Astrocyte of the spinal cord (primary cell): ENCODE measurements around the gene ARL15.
A peak's percentile ranks its signal among the peaks of the same experiment; 100 is the strongest.

Experiments used
- DNase-seq: peaks from one replicate; pipeline ENCODE4 v3.0.0; 2011; ENCODE audit warnings: low read depth, low spot score
- H3K4me3 ChIP-seq: 2 replicates; pipeline ENCODE4 v1.5.1; 2011; ENCODE audit warnings: low read depth, mild to moderate bottlenecking, low read length, moderate library complexity
- in situ Hi-C: cut with HindIII; loops from 2 replicates; pipeline ENCODE4 v1.10.0; 2017; ENCODE audit warnings: low sequenced_read_pairs
- TF ChIP-seq, protein P1 (sequence below): IDR thresholded peaks from 2 replicates; pipeline ENCODE4 v1.5.1; 2012; ENCODE audit warnings: low read depth, mild to moderate bottlenecking, low read length, inconsistent platforms

The ARL15 gene

DNA sequence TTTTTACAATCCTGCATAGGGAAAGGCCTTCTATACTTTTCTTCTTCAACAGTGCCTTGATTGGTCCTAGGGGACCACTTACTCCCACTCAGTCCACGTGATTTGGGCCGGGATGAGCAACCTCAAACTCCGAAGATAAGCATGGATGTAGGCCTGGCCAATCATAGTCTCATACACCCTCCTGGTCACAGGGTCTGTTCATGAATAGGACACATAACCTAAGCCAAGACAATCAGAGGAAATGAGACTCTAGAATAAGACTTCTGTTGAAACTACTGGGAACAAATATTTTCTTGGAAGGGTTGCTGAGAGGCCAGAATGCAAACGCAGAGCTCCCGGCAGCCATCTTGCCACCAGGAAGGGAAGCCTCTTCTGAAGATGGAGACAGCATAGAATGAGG is 68.1 kb downstream of the ARL15 start:
- no peak overlapping the region for H3K4me3 ChIP-seq
- in situ Hi-C loops, result no loop called here
- no peak for DNase-seq
- TF ChIP-seq, protein P1, sequence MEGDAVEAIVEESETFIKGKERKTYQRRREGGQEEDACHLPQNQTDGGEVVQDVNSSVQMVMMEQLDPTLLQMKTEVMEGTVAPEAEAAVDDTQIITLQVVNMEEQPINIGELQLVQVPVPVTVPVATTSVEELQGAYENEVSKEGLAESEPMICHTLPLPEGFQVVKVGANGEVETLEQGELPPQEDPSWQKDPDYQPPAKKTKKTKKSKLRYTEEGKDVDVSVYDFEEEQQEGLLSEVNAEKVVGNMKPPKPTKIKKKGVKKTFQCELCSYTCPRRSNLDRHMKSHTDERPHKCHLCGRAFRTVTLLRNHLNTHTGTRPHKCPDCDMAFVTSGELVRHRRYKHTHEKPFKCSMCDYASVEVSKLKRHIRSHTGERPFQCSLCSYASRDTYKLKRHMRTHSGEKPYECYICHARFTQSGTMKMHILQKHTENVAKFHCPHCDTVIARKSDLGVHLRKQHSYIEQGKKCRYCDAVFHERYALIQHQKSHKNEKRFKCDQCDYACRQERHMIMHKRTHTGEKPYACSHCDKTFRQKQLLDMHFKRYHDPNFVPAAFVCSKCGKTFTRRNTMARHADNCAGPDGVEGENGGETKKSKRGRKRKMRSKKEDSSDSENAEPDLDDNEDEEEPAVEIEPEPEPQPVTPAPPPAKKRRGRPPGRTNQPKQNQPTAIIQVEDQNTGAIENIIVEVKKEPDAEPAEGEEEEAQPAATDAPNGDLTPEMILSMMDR, result no peak

DNA sequence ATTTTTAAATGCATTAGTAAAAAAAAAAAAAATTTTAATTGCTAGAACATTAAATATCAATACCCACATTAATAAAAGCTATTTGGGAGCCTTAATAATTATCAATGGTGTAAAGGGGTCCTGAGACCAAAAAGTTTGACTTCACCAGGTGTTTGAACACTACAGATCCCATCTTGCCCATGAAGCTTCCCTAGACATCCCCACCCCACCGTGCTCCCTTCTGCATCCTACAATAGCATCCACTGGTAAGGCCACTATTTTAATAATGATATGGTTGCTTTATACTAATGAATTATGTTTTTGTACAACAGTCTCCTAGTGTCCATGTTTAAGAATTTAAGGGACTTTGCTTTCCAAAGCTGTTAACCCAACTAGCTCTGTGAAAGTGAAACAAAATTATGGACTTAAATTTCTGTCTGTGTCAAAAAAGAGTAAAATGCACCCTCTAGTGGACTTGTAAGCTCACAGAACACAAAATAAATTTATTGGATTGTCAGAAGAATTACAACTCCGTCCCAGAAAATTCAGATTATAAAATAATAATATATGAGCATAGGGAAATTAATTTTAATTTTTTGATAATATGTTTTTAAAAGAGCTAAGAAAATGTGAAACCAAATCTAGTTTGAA is 76.0 kb downstream of the ARL15 start:
- H3K4me3 ChIP-seq, result no peak overlapping the region
- TF ChIP-seq, protein P1, result peak; percentile 57
- in situ Hi-C loops, result no loop called here
- peak; percentile 64 for DNase-seq

DNA sequence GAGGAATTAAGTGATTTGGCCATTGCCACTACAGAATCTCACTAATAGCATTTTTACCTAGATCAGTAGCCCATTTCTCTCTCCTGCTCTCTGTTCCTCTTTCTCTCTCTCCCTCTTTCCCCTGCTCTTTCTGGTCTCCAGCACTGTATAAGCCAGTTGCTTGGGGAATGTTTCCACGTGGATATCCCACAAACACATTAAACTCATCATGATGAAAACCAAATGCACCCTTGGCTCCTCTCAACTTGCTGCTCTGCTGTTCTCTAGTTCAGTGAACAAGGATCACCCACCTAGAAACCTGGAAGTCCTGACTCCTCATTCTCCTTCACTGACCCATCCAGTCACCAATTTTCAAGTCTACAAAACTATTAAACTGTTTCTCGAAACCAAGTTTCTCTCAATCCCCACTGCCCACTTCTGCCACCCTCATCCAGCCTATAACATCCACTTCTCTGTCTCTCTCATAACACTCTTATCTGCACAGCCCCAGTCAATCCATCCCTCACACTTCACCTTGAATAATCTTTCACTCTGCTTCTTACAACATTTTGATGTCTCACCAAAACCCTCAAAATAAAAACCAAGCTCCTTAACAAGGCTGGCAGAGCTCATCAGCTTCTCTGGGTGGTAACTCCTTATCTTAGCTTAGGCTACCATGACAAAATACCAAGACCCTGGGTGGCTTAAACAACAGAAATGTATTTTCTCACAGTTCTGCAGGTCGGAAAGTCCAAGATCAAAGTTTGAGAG is 79.3 kb downstream of the ARL15 start:
- no peak for DNase-seq

DNA sequence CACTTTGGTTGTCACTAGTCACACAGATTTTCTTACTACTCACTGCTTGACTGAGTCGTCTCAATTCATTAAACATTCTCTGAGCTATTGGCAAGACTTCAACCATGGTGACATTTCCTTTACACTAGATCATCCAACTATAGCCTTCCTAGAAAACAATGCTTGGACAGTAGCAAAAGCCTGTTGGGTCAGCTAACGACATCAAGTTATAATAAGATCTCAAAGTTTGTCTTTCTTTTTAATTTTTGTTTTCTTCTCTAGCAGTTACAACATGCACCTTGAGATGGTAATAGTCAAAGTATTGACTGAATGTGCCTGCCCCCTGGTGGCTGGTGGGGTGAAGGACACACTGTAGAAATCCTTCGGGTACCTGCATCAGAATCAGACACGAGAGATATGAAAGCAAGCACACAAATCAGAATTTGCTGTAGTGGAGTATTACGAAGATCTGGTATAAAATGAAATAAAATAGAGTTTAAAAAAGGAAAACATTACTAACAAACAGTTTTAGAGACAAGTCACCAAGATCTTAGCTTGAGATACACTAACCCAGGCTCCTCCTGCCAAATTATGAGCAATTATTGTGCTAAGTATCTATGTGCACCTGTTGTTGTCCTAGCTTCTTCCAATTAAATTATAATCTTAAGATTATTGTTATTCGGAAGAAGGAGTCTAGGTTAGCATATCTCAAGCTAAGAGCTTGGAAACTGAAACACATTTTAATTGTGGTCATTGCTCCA is 81.2 kb downstream of the ARL15 start:
- in situ Hi-C loops, result no loop called here
- DNase-seq, result peak; percentile 62
- no peak overlapping the region for H3K4me3 ChIP-seq
- TF ChIP-seq, protein P1, result peak; percentile 93

More for the DNA sequence above, 79.3 kb downstream of the ARL15 start:
- in situ Hi-C loops, result no loop called here
- H3K4me3 ChIP-seq, result no peak overlapping the region
- TF ChIP-seq, protein P1, result no peak

DNA sequence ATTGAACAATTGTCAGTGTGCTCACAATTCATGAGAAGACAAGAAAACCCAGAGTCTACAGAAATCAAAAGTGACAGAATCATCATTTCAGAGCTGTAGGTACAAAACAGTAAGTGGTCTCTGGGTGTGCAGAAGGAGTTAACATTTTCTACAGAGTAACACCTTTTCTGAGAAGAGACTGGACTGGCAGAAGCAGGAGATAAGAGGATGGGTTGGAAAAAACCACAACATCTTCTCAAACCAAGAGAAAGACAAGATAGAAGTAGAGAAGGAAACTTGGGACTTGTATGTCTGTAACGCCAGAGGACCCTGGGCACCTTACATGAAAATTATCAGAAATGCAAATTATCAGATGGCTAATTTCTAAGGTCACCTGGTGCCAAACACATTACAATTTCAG is 82.6 kb downstream of the ARL15 start:
- TF ChIP-seq, protein P1, result no peak
- DNase-seq, result no peak
- no peak overlapping the region for H3K4me3 ChIP-seq
- in situ Hi-C loops, result no loop called here

DNA sequence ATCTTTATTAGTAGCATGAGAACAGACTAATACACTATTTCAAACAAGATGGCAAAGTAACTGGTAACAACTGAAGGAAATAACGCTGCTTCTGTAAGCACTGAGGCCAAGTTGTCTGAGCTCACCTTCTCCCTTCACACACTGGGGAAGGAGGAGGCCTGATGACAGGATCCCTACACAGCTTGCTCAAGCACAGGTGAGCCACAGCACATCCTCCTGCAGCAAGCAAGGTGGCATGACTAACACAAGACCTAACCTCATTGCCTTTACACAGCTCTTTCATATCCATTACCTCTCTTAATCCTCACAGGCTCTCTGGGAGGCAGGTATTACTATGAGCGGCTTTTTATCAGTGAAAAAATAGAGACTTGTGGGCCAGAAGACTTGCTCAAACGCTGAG is 83.3 kb downstream of the ARL15 start:
- in situ Hi-C loops, result no loop called here
- no peak overlapping the region for H3K4me3 ChIP-seq
- DNase-seq, result no peak
- TF ChIP-seq, protein P1, result no peak
